Kidney glomerular epithelial cell (primary cell): ENCODE measurements around the gene APOBEC2.
"Not testable (repeated sequence)": the region's sequence is repeated elsewhere in the genome, so short reads cannot be mapped to it uniquely, and the experiment has no call there.

Experiments
- DNase-seq: peaks from one replicate; lab custom pipeline; 2025; lab: John Stamatoyannopoulos, UW

The APOBEC2 gene

GRCh38 chr6:41053041-41053440 lies at the start of gene APOBEC2:
TSS of gene APOBEC2 (plus strand) at chr6:41053202. CDS start at chr6:41053348, 146 bp downstream.
- DNase-seq: no peak

DNA sequence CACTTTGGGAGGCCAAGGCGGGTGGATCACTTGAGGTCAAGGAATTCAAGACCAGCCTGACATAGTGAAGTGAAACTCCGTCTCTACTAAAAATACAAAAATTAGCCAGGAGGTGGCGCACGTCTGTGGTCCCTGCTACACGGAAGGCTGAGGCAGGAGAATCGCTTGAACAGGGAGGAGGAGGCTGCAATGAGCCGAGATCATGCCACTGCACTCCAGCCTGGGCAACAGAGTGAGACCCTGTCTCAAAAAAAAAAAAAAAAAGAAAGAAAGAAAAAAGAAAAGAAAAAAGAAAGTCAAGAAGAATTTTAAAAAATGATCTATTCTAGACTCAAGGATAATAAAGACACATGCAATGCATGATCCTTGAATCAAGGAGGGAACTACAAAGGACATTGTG lies 46.8 kb upstream of the APOBEC2 start:
- peak; percentile 61 for DNase-seq

GRCh38 chr6:41006980-41007379 lies 46.0 kb upstream of the APOBEC2 start:
- DNase-seq: not testable (repeated sequence)

- no peak for DNase-seq
These were observed 45.0 kb upstream of the APOBEC2 start for GRCh38 chr6:41008011-41008410.

DNA sequence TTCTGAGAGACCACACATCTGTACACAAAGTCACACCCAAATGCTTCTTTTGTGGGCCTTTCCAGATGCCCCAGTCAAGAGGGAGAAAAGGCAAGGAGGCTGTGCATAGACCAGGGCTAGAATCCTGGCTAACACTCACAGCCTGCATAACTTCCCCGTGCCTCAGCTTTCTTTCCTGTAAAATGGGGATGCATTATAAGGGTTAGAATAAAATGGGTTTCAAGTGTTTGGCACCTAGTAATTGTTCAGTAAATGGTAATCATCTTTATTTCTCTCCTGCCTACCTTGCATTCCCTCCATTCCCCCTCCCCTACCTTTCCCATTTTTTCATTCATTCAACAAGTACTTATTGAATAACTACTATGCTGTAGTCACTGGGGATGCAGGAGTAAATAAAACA lies 43.3 kb upstream of the APOBEC2 start:
- DNase-seq: no peak

DNA sequence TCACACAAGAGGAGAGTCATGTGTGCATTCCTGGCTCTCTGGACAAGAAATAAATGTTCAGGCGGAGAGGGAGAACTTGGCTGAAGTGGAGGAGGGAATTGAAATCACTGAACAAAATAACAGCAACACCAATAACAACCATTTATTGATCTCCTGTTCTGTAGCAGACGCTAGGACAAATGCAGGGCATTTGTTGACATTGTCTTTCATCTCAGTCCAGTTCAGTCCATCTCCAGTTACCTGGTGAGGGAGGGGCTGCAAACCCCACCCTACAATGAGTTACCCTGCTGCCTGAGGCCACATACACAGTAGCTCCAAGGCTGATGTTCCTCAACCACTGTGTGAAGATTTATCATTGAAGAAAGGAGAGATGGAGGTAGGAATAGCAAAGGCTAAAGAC lies 41.3 kb upstream of the APOBEC2 start:
- DNase-seq: no peak

DNA sequence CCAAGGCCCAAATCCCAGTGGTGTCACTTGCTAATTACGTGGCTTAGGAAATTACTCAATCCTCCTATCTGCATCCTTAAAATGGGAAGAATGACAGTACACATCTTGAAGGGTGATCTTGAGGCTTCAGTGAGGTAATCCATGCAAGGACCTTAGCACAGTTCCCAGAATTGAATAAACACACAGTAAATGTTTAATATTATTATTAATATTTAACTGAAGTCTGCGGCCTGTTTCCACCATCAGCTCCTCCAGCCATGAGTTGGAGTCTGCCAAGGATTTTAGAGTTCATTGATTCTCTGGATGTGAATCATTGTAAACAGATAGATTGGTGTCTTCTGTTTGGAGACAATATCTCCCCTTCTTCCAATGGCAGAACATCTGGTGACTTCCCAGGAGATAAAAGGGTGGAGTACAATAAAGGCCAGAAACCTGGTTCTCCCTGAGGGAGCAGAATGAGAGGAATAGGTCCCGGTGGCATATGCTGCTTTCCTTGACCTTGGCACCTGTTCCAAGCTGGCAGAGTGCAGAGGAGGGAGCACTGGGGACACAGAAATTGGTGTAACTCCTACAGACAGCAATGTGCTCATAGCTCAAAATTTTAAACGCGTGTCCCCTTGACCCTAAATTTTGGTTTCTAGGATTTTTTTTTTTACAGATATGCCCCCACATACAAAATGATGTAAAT lies 39.4 kb upstream of the APOBEC2 start:
- peak; percentile 87 for DNase-seq

DNA sequence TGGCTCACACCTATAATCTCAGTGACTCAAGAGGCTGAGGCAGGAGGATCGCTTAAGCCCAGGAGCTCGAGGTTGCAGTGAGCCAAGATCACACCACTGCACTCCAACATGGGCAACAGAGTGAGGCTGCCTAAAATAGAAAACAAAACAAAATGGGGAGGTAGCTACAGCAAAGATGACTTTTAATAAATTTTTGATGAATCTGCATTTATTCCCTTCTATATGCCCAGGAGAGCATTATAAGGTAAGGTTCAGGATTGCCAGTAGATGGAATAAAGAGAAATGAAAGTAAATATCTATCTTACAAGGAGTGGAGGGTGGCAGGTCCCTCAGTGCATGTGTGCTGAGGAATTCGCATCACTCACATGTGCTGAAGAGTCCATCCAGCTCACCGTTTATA lies 38.2 kb upstream of the APOBEC2 start:
- DNase-seq: no peak

DNA sequence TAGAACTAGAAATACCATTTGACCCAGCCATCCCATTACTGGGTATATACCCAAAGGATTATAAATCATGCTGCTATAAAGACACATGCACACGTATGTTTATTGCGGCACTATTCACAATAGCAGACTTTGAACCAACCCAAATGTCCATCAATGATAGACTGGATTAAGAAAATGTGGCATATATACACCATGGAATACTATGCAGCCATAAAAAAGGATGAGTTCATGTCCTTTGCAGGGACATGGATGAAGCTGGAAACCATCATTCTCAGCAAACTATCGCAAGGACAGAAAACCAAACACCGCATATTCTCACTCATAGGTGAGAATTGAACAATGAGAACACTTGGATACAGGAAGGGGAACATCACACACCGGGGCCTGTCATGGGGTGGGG lies 37.1 kb upstream of the APOBEC2 start:
- not testable (repeated sequence) for DNase-seq

DNA sequence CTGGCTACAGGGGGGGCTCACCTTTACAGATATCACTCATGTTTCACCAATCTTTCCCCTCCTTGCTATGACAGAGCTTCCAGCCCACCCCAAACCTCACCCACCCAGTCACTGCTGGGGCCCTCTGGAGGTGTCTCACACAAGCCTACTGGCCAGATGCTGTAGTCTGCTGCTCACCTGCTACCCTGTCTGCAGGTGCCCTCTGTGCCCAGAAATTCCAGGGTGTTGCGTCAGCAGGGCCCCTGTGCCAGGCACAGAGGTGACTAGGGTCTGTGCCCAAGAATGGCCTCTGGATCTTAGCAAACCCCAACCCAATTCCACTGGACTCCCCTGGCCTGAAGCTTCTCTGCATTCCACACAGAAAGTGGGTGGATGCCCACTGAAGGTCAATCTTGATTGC lies 35.3 kb upstream of the APOBEC2 start:
- no peak for DNase-seq

DNA sequence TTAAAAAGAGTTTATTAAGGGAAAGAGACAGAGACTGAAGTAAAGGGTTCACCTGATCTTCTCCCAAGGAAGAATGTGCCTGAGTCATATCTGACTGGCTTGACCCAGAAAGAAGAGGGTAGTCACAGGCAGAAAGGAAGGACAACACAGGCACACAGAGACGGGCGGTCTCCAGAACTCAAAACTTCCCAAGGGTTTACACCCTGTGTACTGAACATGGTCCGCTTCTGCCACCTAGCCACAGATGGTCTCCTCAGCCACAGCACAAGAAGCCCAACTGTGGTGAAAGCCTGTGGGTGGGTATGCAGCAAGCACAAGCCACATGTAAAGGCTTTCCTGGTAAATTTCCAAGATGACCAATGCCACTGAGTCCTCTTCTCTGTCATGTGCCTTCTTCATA lies 31.2 kb upstream of the APOBEC2 start:
- DNase-seq: peak; percentile 41

GRCh38 chr6:41022294-41022693 lies 30.7 kb upstream of the APOBEC2 start:
- DNase-seq: peak; percentile 45

GRCh38 chr6:41023114-41023513 lies 29.9 kb upstream of the APOBEC2 start:
- no peak for DNase-seq

- no peak for DNase-seq
These were observed 27.0 kb upstream of the APOBEC2 start for GRCh38 chr6:41025966-41026530.

DNA sequence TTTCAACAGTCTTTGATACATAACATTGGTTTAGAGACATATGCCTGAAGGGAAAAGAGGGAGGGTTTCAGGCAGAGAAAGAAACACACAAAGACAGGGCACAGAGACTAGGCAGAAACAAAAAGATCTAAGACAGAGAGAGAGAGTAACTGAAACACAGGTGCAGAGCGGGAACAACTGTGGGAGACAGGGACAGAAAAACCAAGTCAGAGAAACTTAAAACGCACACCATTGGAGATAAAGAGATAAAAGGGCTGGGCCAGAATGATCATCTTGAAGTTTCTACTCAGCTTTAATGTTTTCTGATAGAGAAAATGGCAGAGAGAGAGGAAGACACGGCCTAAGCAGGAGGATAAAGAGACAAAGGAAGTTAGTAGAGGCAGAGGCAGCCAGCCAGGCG lies 25.8 kb upstream of the APOBEC2 start:
- no peak for DNase-seq

- DNase-seq: peak; percentile 78
These were observed 25.0 kb upstream of the APOBEC2 start for GRCh38 chr6:41027799-41028560.

DNA sequence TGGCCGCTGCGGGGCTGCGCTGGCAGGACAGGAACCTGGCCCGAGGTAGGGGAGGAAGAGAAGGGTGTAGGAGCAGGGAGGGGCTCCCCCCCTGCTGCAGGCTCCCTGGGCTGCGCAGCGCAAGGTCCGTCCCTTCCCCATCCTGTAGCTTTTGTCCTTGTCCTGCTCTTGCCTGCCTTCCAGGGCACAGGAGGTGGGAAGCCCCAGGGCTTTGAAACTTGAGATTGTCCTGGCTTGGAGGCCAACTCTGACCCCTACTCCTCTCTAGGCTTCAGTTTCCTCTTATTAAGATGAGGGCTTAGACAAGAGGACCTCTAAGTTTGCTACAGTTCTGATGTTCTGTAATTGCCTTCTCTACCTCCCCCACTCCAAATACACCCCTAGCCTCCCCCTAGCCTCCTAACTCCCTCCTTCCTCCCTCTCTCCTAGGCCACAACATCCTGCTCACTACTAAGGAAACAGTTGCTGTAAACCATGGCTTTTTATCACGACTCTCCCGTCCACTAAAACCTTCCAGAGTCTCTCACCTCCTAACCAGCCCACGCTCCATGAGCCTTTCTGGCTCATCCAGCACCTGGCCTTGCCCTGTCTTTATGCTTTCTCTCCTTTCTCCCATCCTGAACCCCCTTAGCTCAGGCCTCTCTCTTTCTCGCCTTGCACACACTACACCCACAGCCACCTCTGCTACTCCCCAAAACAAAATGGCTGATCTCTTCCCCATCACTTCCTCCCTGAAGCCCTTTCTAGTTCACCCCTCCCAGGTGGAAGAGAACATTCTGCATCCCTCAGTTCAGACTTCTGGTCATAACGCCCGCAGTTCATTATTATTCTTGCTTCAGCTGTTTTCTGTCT lies 24.2 kb upstream of the APOBEC2 start:
- DNase-seq: no peak

DNA sequence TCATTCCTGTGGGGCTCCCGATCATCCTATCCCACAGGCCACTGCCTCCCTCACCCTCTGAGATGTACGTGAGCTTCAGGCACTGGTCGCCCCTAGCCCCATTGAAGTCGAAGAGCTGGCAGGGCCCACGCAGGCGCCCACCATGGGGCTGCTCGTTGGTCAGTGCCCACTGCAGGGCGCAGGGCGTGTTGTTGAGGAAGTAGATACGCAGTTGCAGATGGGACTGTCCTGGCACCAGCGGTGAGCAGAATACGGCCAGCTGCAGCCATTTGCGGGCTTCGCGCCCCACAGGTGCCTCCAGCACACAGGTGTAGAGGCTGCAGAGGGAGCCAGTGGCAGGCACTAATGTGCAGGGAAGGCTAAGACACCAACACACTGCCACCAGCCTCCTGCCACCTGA lies 20.2 kb upstream of the APOBEC2 start:
- DNase-seq: no peak

GRCh38 chr6:41033776-41034175 lies 19.2 kb upstream of the APOBEC2 start:
- DNase-seq: no peak

DNA sequence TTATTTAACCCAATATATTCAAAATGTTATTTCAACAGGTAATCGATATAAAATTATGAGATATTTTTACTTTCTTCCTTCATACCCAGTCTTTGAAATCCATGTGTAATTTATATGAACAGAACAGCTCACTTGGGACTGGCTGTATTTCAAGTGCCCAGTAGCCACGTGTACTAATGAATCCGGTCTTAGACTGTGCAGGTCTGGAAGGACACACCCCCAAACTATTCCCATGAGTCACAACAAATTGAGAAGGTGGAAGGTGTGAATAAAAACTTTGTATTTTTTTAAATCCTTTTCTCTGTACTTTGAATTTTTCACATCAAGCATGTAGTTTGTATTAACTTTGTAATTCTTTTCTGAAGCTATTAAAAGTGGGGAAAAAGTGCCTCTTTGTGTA lies 16.8 kb upstream of the APOBEC2 start:
- peak; percentile 32 for DNase-seq

- no peak for DNase-seq
These were observed 16.4 kb upstream of the APOBEC2 start for GRCh38 chr6:41036601-41037000.
